ENCODE measurements around the gene USO1. TPM values are rescaled to one million over a fixed set of nuclear protein-coding genes. Genes with fewer than 3 reads are reported as not detected.

USO1 gene
- total and polyA plus RNA-seq, 2 of the 8 experiments (the other 6 are each of a cell fraction or from before 2014, with no cell fraction given): 57.3 to 198 TPM

DNA sequence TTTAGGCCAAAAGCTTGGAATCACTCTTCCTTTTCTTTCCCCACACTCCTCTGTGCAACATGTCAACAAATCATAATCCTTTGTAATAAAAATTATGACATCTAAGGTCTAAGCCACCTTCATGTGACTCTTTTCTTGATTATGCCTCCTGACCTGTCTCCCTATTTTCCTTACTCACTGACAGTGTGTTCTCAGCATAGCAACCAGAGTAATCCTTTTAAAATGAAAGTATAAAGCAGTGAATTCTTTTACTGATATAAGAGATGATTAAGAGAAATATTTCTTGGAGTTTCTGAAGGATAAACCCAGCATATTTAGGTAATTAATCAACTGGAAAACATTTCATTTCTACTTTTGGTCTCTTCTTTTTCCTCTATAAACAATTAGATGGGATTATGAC lies 44.7 kb downstream of the USO1 start (continued):
- TF ChIP-seq NANOG (IDR thresholded peaks at IDR 0.05; ENCODE audit: insufficient read depth, low read depth, low read length, poor library complexity, severe bottlenecking): no peak
- TF ChIP-seq FOSL1 (IDR thresholded peaks at IDR 0.05; ENCODE audit: insufficient read depth, low read depth, low read length): no peak
- TF ChIP-seq BACH1 (IDR thresholded peaks at IDR 0.05; ENCODE audit: low read length): no peak
